Measurements from ENCODE around the gene CFHR5.

DNA sequence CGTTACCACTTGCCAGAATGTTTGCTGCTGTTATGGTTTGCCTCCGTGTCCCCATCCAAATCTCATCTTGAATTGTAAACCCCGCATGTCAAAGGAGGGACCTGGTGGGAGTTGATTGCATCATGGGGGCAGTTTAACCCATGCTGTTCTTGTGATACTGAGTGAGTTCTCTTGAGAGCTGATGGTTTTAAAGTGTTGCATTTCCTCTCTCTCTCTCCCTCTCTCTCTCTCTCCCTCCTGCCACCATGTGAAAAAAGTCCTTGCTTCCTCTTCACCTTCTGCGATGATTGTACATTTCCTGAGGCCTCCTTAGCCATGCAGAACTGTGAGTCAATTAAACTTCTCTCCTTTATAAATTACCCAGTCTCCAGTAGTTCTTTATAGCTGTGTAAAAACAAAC is 44.4 kb downstream of the CFHR5 start:
- TF ChIP-seq POLR2A (IDR thresholded peaks at IDR 0.05; ENCODE audit: low read length): no peak
- TF ChIP-seq GATA1 (IDR thresholded peaks at IDR 0.05; ENCODE audit: low read depth, low read length): no peak

Measured in erythroblast (primary cell).